Stomach (tissue), 9 donors: ENCODE data around the gene NPPC. TPM values are rescaled to one million over a fixed set of nuclear protein-coding genes. Genes with fewer than 3 reads are reported as not detected.

ENCODE experiments used
- DNase-seq, 2 donors: peaks; one replicate each; pipeline versions ENCODE4 v3.0.0 to v3.0.0-alpha.2; 2013 to 2019
- H3K27ac ChIP-seq, 5 donors: fragments of 200-600 bp in 4 of 5; sonication (generic) in 4 of 5; one replicate each; pipeline ENCODE4 v1.5.1; 2013 to 2019; ENCODE audit warnings: mild to moderate bottlenecking in 1 of 5, moderate library complexity in 1 of 5
- H3K27me3 ChIP-seq, 3 donors: fragments of 200-600 bp; sonication (generic); one replicate each; pipeline ENCODE4 v1.5.1; 2017 to 2019; ENCODE audit warnings: mixed run types in 1 of 3
- H3K36me3 ChIP-seq, 4 donors: fragments of 200-600 bp; sonication (generic); 1 replicate in 3 of 4; 2 replicates in 1 of 4; pipeline ENCODE4 v1.5.1; 2016 to 2019
- H3K4me1 ChIP-seq, 4 donors: fragments of 200-600 bp; sonication (generic); one replicate each; pipeline ENCODE4 v1.5.1; 2016 to 2019
- H3K4me3 ChIP-seq, 4 donors: fragments of 200-600 bp; sonication (generic) in 3 of 4; one replicate each; pipeline ENCODE4 v1.5.1; 2016 to 2019; ENCODE audit warnings: mild to moderate bottlenecking in 1 of 4
- H3K9me3 ChIP-seq, 4 donors: fragments of 200-600 bp; sonication (generic); one replicate each; pipeline ENCODE4 v1.5.1; 2016 to 2019
- EP300 ChIP-seq: sonication (generic); formaldehyde crosslinking; IDR thresholded peaks from one replicate; pipeline ENCODE4 v1.6.1; 2017; ENCODE audit warnings: antibody characterized with exemption
- POLR2A ChIP-seq, 4 donors: fragments of 450-650 bp; IDR thresholded peaks; one replicate each; pipeline ENCODE4 v1.6.1; 2016; ENCODE audit warnings: antibody characterized with exemption in 4 of 4, control low read depth in 2 of 4, mild to moderate bottlenecking in 1 of 4, moderate library complexity in 1 of 4
- POLR2AphosphoS5 ChIP-seq, 3 donors: sonication (generic); formaldehyde crosslinking; IDR thresholded peaks; one replicate each; pipeline ENCODE4 v1.6.1; 2016; ENCODE audit warnings: antibody characterized with exemption in 3 of 3
- WGBS, 5 donors: extraction: QIAGEN DNeasy Blood & Tissue Kit in 3 of 5; methylation state at CpG; one replicate each; pipeline versions ENCODE4 v1.1.5 to v1.1.7; 2013 to 2018; 5-methylcytosine and 5-hydroxymethylcytosine counted together
- intact Hi-C: fragments of 100-400 bp; cut with DNase I; formaldehyde crosslinking; loops from one replicate; pipeline ENCODE4 v1.15.1; 2023; ENCODE audit warnings: low total_unique reads
- polyA plus RNA-seq, 3 donors: library from polyadenylated mRNA; stranded (reverse); fragments of 200-250 nt; gene quantifications; one replicate each; pipeline ENCODE4 v1.2.3, GENCODE V29; 2013
- total RNA-seq, 5 donors: library from RNA; depleted of rRNA; stranded (reverse); fragments of >200 nt; gene quantifications; one replicate each; pipeline versions ENCODE4 v1.1.0 to v1.2.3, GENCODE V29; 2014 to 2016
- TF ChIP-seq, protein P1 (sequence below), 7 experiments: fragments of 450-650 bp in 4 of 7; fragments of 200-600 bp in 3 of 7; sonication (generic) in 3 of 7; IDR thresholded peaks; one replicate each; pipeline ENCODE4 v1.5.1; 2016 to 2019; ENCODE audit warnings: antibody characterized with exemption in 7 of 7, control low read depth in 2 of 7, mild to moderate bottlenecking in 1 of 7
- donor health status: healthy with polysubstance abuse.
- donor health status: Bipolar disorder and iron deficiency.
- donor health status: healthy.

Gene NPPC
- total and polyA plus RNA-seq, 8 donors: 2.9 to 4.0 TPM; not detected in 6

DNA sequence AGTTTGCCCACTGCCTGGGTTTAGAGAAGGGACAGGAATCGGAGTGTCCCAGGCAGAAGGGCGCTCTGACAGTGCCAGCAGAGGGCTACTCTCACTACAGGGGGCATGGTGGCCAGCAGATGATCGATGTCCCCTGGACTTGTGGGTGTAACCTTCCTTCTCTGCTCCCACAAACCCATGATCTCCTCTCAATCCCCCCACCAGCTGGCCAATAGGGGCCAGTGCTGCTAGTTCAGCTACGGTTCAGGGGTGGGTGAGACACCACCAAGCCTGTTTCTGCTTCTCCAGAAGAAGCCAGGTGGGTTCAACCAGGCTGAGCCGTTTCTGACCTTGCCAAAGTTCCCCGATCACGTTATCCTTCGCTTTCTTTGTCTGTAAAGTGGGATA lies 1.3 kb downstream of the NPPC start:
- Histone ChIP-seq H3K4me1 (peaks cover 24 to 33% (median 29%) of the 10 kb centered on the region in 4 donors), H3K27ac (no peak overlapping the region), H3K9me3 (no peaks in the 10 kb centered on the region), H3K36me3 (no peaks in the 10 kb centered on the region), H3K4me3 (peak overlapping the region; percentile 42 to 56 (median 46)), H3K27me3 (peaks cover 10 to 95% (median 59%) of the 10 kb centered on the region in 3 donors)
- intact Hi-C loops: loop anchor here (10.0 kb wide), 2 partner anchors 210 to 400 kb away; no protein-coding TSS in a partner anchor
- WGBS, 5 donors: 22 to 36% (median 31%) methylated on average over 6 to 8 of the region's 8 CpGs
- no peak for DNase-seq
- TF ChIP-seq EP300 (no peak), POLR2AphosphoS5 (IDR thresholded peaks at IDR 0.05) (no peak), POLR2A (IDR thresholded peaks at IDR 0.05) (no peak)
- TF ChIP-seq, protein P1, sequence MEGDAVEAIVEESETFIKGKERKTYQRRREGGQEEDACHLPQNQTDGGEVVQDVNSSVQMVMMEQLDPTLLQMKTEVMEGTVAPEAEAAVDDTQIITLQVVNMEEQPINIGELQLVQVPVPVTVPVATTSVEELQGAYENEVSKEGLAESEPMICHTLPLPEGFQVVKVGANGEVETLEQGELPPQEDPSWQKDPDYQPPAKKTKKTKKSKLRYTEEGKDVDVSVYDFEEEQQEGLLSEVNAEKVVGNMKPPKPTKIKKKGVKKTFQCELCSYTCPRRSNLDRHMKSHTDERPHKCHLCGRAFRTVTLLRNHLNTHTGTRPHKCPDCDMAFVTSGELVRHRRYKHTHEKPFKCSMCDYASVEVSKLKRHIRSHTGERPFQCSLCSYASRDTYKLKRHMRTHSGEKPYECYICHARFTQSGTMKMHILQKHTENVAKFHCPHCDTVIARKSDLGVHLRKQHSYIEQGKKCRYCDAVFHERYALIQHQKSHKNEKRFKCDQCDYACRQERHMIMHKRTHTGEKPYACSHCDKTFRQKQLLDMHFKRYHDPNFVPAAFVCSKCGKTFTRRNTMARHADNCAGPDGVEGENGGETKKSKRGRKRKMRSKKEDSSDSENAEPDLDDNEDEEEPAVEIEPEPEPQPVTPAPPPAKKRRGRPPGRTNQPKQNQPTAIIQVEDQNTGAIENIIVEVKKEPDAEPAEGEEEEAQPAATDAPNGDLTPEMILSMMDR (IDR thresholded peaks at IDR 0.05): no peak

DNA sequence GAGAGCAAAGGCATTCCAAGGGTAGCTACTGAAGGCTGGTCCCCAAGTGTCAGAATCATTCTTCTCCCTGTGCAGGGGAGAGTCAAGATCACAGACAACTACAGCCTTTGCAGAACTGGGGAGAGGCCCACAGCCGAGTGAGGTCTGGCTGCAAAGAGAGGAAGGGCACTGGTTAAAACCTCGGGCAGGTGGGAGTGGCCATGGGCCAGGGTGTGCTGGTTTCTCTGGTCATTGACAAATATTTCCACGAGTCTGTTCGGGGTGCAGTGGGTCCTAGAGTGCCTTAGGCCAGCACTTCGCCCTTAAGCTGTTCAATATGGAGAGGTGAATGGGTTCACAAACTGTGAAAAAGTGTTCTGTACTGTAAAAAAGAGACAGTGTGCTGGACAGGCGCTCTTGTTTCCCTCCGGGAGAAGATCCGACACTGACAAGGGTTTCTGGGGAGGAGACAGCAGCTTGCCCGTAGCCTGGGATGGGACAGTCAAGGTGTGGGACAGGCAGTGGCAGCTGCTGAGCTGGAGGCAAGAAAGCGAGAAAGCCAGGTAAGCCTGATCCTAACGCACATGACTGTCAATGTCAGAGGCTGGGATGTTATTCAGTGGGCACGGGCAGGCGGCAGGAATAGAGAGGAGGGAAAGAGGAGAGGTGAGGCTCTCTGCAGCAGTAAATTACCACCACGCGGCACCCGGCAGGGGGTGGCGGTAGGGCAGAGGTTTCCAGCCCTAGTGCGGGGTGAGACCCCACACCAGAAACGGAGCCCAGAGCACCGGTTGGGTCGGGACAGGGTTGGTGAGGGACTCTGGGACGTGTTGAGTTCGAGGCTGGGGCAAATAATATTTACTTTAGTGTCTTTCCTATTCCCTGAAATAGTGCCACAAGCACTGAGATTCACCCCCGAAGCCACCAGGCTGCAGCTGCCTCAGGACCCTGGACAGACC lies 2.0 kb downstream of the NPPC start:
- Histone ChIP-seq H3K27ac (no peak overlapping the region), H3K4me1 (peaks cover 24 to 31% (median 29%) of the 10 kb centered on the region in 4 donors), H3K36me3 (no peaks in the 10 kb centered on the region), H3K9me3 (no peaks in the 10 kb centered on the region), H3K27me3 (peaks cover 10 to 89% (median 59%) of the 10 kb centered on the region in 3 donors), H3K4me3 (no peak overlapping the region)
- no peak for DNase-seq
- intact Hi-C loops: loop anchor here (10.0 kb wide), 2 partner anchors 211 to 401 kb away; no protein-coding TSS in a partner anchor
- TF ChIP-seq POLR2AphosphoS5 (IDR thresholded peaks at IDR 0.05) (no peak), POLR2A (IDR thresholded peaks at IDR 0.05) (no peak), EP300 (no peak)
- TF ChIP-seq, protein P1 (IDR thresholded peaks at IDR 0.05): no peak
- 62 to 72% (median 65%) methylated on average over 22 to 24 of the region's 24 CpGs for WGBS, 5 donors

DNA sequence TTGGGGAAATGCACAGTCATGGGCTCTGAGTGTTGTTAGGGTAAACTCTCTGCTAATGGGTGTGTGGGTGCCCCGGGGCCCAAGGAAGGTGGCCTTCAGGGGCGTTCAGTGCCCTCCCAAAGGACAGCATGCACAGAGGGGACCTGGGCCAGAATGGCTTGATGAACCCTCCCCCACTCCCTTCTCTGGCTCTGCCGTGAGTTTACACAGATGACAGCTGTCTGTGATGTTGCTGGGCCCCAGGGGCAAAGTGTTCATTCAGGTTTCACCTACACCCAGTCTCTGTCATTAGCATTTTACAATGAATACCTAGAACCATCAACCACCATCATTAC lies 3.2 kb downstream of the NPPC start:
- H3K9me3 ChIP-seq: no peaks in the 10 kb centered on the region
- peaks cover 24 to 31% (median 29%) of the 10 kb centered on the region in 4 donors for H3K4me1 ChIP-seq
- no peak for DNase-seq
- peaks cover 10 to 86% (median 53%) of the 10 kb centered on the region in 3 donors for H3K27me3 ChIP-seq
- TF ChIP-seq POLR2AphosphoS5 (IDR thresholded peaks at IDR 0.05): no peak
- TF ChIP-seq, protein P1 (IDR thresholded peaks at IDR 0.05): no peak
- TF ChIP-seq EP300: no peak
- TF ChIP-seq POLR2A (IDR thresholded peaks at IDR 0.05): no peak
- 50 to 85% (median 69%) methylated on average over 2 to 3 of the region's 3 CpGs for WGBS, 5 donors
- H3K4me3 ChIP-seq: no peak overlapping the region
- intact Hi-C loops: loop anchor here (10.0 kb wide), 2 partner anchors 212 to 402 kb away; no protein-coding TSS in a partner anchor
- no peak overlapping the region for H3K27ac ChIP-seq
- no peaks in the 10 kb centered on the region for H3K36me3 ChIP-seq

DNA sequence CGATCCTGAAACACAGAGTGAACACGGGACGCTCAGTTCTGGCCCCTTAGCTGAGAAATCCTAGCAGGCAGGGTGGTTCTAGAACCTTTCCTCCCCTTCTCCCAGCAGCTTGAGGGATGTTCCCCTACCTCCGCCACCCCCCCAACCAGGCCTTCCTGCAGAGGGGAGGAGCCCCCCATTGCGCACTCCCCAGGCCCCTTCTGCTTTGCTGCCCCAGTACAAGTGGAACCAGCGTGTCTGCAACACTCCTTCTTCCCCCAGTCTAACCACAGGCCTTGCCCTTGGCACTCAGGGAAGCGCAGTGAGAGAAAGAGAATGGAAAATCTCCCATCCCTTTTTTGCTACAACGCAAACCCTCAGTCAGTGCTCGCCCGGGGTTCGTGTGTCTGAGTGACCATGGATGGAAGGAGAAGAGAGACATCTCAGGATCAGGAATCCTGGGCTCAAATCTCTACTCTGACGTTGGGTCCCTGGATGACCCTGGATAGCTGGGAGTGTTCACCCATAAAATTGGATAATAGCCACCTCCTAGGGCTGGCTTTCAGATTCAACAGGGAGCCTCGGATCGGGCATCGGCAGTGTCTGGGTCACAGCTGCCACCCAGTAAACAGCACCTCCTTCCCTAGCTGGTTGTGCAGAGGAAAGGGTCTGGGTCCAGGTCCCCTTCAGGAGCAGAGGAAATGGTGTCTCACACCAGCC lies 3.7 kb downstream of the NPPC start:
- intact Hi-C loops: loop anchor here (10.0 kb wide), 2 partner anchors 212 to 402 kb away; no protein-coding TSS in a partner anchor
- 84 to 87% (median 85%) methylated on average over 15 of the region's 15 CpGs for WGBS, 5 donors
- H3K36me3 ChIP-seq: no peaks in the 10 kb centered on the region
- H3K27ac ChIP-seq: no peak overlapping the region
- peaks cover 24 to 32% (median 30%) of the 10 kb centered on the region in 4 donors for H3K4me1 ChIP-seq
- peaks cover 6 to 81% (median 49%) of the 10 kb centered on the region in 3 donors for H3K27me3 ChIP-seq
- H3K9me3 ChIP-seq: no peaks in the 10 kb centered on the region
- DNase-seq: no peak
- TF ChIP-seq EP300 (no peak), POLR2A (IDR thresholded peaks at IDR 0.05) (no peak), POLR2AphosphoS5 (IDR thresholded peaks at IDR 0.05) (no peak)
- TF ChIP-seq, protein P1 (IDR thresholded peaks at IDR 0.05): no peak
- H3K4me3 ChIP-seq: no peak overlapping the region
